ENCODE results near the gene NME9.

NME9 gene

GRCh38 chr3:138376663-138377062 lies 47.0 kb upstream of the NME9 start:
- no peak for TF ChIP-seq SPI1 (IDR thresholded peaks at IDR 0.05; ENCODE audit: borderline replicate concordance, low read depth)
- no peak for TF ChIP-seq POLR2AphosphoS5 (IDR thresholded peaks at IDR 0.05; ENCODE audit: low read depth)
- no peak for TF ChIP-seq REST (IDR thresholded peaks at IDR 0.05; ENCODE audit: insufficient replicate concordance, low read depth)
- no peak for TF ChIP-seq CTCF (IDR thresholded peaks at IDR 0.05; ENCODE audit: insufficient read depth, low read length)
- no peak for TF ChIP-seq GABPA (IDR thresholded peaks at IDR 0.05; ENCODE audit: low read depth)
- Histone ChIP-seq H3K27ac (replicated peaks) (no peak overlapping the region), H3K27me3 (ENCODE audit: insufficient read depth, poor library complexity, severe bottlenecking) (peaks cover 3% of the 10 kb centered on the region), H3K4me3 (replicated peaks; ENCODE audit: insufficient read depth, low read length) (no peak overlapping the region)
- DNase-seq (ENCODE audit: low read depth in 1 of 2, low spot score in 1 of 2), result no peak

GRCh38 chr3:138375447-138375846 lies 45.8 kb upstream of the NME9 start:
- Histone ChIP-seq H3K27ac (replicated peaks) (no peak overlapping the region), H3K4me3 (replicated peaks; ENCODE audit: insufficient read depth, low read length) (no peak overlapping the region), H3K27me3 (ENCODE audit: insufficient read depth, poor library complexity, severe bottlenecking) (peaks cover 3% of the 10 kb centered on the region)
- DNase-seq (ENCODE audit: low read depth in 1 of 2, low spot score in 1 of 2), result no peak
- no peak for TF ChIP-seq CTCF (IDR thresholded peaks at IDR 0.05; ENCODE audit: insufficient read depth, low read length)
- no peak for TF ChIP-seq SPI1 (IDR thresholded peaks at IDR 0.05; ENCODE audit: borderline replicate concordance, low read depth)
- TF ChIP-seq POLR2AphosphoS5 (IDR thresholded peaks at IDR 0.05; ENCODE audit: low read depth), result no peak
- TF ChIP-seq REST (IDR thresholded peaks at IDR 0.05; ENCODE audit: insufficient replicate concordance, low read depth), result no peak
- TF ChIP-seq GABPA (IDR thresholded peaks at IDR 0.05; ENCODE audit: low read depth), result no peak

- no peak overlapping the region for H3K4me3 ChIP-seq (replicated peaks; ENCODE audit: insufficient read depth, low read length)
- TF ChIP-seq CTCF (IDR thresholded peaks at IDR 0.05; ENCODE audit: insufficient read depth, low read length), result no peak
- H3K27ac ChIP-seq (replicated peaks), result no peak overlapping the region
- DNase-seq (ENCODE audit: low read depth in 1 of 2, low spot score in 1 of 2), result no peak
- H3K27me3 ChIP-seq (ENCODE audit: insufficient read depth, poor library complexity, severe bottlenecking), result peaks cover 3% of the 10 kb centered on the region
These were observed 45.0 kb upstream of the NME9 start for GRCh38 chr3:138374573-138375134.

- Histone ChIP-seq H3K27ac (replicated peaks) (no peak overlapping the region), H3K4me3 (replicated peaks; ENCODE audit: insufficient read depth, low read length) (no peak overlapping the region), H3K27me3 (ENCODE audit: insufficient read depth, poor library complexity, severe bottlenecking) (peaks cover under 1% of the 10 kb centered on the region)
- no peak for TF ChIP-seq POLR2AphosphoS5 (IDR thresholded peaks at IDR 0.05; ENCODE audit: low read depth)
- TF ChIP-seq CTCF (IDR thresholded peaks at IDR 0.05; ENCODE audit: insufficient read depth, low read length), result no peak
- DNase-seq (ENCODE audit: low read depth in 1 of 2, low spot score in 1 of 2), result no peak
These were observed 44.1 kb upstream of the NME9 start for GRCh38 chr3:138373736-138374094.

Measured in HL-60 (cell line).